K562 (cell line): ENCODE measurements around the gene WWP2. TPM values are rescaled to one million over a fixed set of nuclear protein-coding genes. Genes with fewer than 3 reads are reported as not detected.
"Not testable (repeated sequence)": the region's sequence is repeated elsewhere in the genome, so short reads cannot be mapped to it uniquely, and the experiment has no call there.

ENCODE experiments used
- ATAC-seq: fragments of 200-7000 bp; cut with Tn5 transposase; 3 replicates; pipeline ENCODE4 v1.9.1; 2020; ENCODE audit warnings: moderate library complexity
- BruUV-seq: library from RNA; stranded (reverse); fragments of 400-500 nt; replicated peaks from 2 replicates; lab custom pipeline; 2021; lab: Mats Ljungman, UMichigan
- CTCF ChIA-PET: fragments of 300-600 bp; formaldehyde crosslinking; extraction: SDS; loops from one replicate; lab custom pipeline; 2021; ENCODE audit warnings: low intra/inter-chr PET ratio; lab: Yijun Ruan, JAX
- POLR2A ChIA-PET: fragments of 300-600, 350-650 bp; sonication (Branson Sonifier 250); formaldehyde crosslinking; extraction: SDS; loops from one replicate; lab custom pipeline; 2021; ENCODE audit warnings: antibody characterized with exemption, inconsistent platforms; lab: Yijun Ruan, JAX
- DNase-seq, 4 experiments: peaks; one replicate each; pipeline versions ENCODE4 v3.0.0 to v3.0.0-alpha.2; 2011 to 2018; ENCODE audit warnings: low spot score in 3 of 4, mixed read lengths in 3 of 4; ENCODE audit errors: extremely low read depth in 1 of 4
- FAIRE-seq: peaks from 2 replicates; lab custom pipeline; 2011; peaks lifted over from hg19 to GRCh38; lab: Jason Lieb, UNC
- H2AFZ ChIP-seq: 2 replicates; pipeline ENCODE4 v1.6.0; 2011; ENCODE audit warnings: low read depth, low read length, control low read depth, inconsistent platforms
- H3K27ac ChIP-seq: fragments of 200-600 bp; 3 replicates; pipeline ENCODE4 v1.8.0; 2011; ENCODE audit warnings: low read depth, mild to moderate bottlenecking, control low read depth, inconsistent platforms, low read length, moderate library complexity, mixed read lengths; ENCODE audit errors: extremely low read depth
- H3K27me3 ChIP-seq, 2 experiments: fragments of 300-600 bp in 1 of 2; 2 replicates in 1 of 2; 3 replicates in 1 of 2; pipeline versions ENCODE4 v1.6.0 to v1.8.0; 2011; ENCODE audit warnings: inconsistent platforms in 2 of 2, low read length in 2 of 2, mild to moderate bottlenecking in 1 of 2, mixed read lengths in 1 of 2, moderate library complexity in 1 of 2; ENCODE audit not compliant: control insufficient read depth in 2 of 2, insufficient read depth in 2 of 2
- H3K36me3 ChIP-seq: fragments of 300-600 bp; 3 replicates; pipeline ENCODE4 v1.8.0; 2011; ENCODE audit warnings: mild to moderate bottlenecking, low read length, inconsistent platforms; ENCODE audit not compliant: control insufficient read depth, insufficient read depth
- H3K4me1 ChIP-seq, 2 experiments: fragments of 200-600 bp in 1 of 2; replicated peaks in 1 of 2; 2 replicates in 1 of 2; 3 replicates in 1 of 2; pipeline versions ENCODE4 v1.5.1 to v1.8.0; 2011; ENCODE audit warnings: inconsistent platforms in 2 of 2, low read length in 2 of 2, mild to moderate bottlenecking in 1 of 2, mixed read lengths in 1 of 2, moderate library complexity in 1 of 2; ENCODE audit not compliant: control insufficient read depth in 2 of 2, insufficient read depth in 2 of 2
- H3K4me2 ChIP-seq: 2 replicates; pipeline ENCODE4 v1.6.1; 2011; ENCODE audit warnings: low read length, control low read depth, inconsistent platforms, mixed read lengths; ENCODE audit not compliant: insufficient read depth
- H3K4me3 ChIP-seq: fragments of 200-600 bp; sonication (generic), shearing (Covaris generic); 2 replicates; pipeline ENCODE4 v1.5.1; 2016; ENCODE audit warnings: control low read depth, inconsistent platforms
- H3K79me2 ChIP-seq: fragments of 200-600 bp; 3 replicates; pipeline ENCODE4 v1.8.0; 2011; ENCODE audit warnings: low read length, inconsistent platforms; ENCODE audit not compliant: control insufficient read depth, insufficient read depth
- H3K9ac ChIP-seq, 2 experiments: 2 replicates each; pipeline versions ENCODE4 v1.6.0 to v1.6.1; 2011; ENCODE audit warnings: low read depth in 2 of 2, low read length in 2 of 2, control low read depth in 1 of 2, inconsistent platforms in 1 of 2, mild to moderate bottlenecking in 1 of 2, mixed read lengths in 1 of 2; ENCODE audit not compliant: insufficient read depth in 1 of 2
- H3K9me1 ChIP-seq: one replicate; pipeline ENCODE4 v1.6.0; 2011; ENCODE audit warnings: inconsistent platforms, mild to moderate bottlenecking, low read length, moderate library complexity; ENCODE audit not compliant: control insufficient read depth, insufficient read depth
- H3K9me3 ChIP-seq: replicated peaks from 2 replicates; pipeline ENCODE4 v1.5.1; 2011; ENCODE audit warnings: low read depth, low read length, inconsistent platforms; ENCODE audit not compliant: control insufficient read depth, insufficient read depth
- H4K20me1 ChIP-seq: replicated peaks from 2 replicates; pipeline ENCODE4 v1.6.1; 2011; ENCODE audit warnings: low read length, inconsistent platforms, mixed read lengths; ENCODE audit not compliant: control insufficient read depth, insufficient read depth
- ARHGAP35 ChIP-seq: fragments of 450-650 bp; IDR thresholded peaks from 2 replicates; pipeline ENCODE4 v1.6.1; 2018; ENCODE audit not compliant: partially characterized antibody
- ARID2 ChIP-seq: fragments of 450-650 bp; IDR thresholded peaks from 2 replicates; pipeline ENCODE4 v1.6.1; 2017; ENCODE audit warnings: antibody characterized with exemption, mild to moderate bottlenecking
- BRD9 ChIP-seq: fragments of 450-650 bp; IDR thresholded peaks from 2 replicates; pipeline ENCODE4 v1.6.1; 2018; ENCODE audit warnings: low read depth; ENCODE audit not compliant: partially characterized antibody
- CC2D1A ChIP-seq: fragments of 450-650 bp; IDR thresholded peaks from 2 replicates; pipeline ENCODE4 v1.6.1; 2017; ENCODE audit warnings: mild to moderate bottlenecking
- EGR1 ChIP-seq: fragments of 450-650 bp; conservative IDR thresholded peaks from 2 replicates; pipeline ENCODE4 v1.6.1; 2017; ENCODE audit warnings: mild to moderate bottlenecking
- ETV1 ChIP-seq: fragments of 450-650 bp; conservative IDR thresholded peaks from 2 replicates; pipeline ENCODE4 v1.6.1; 2016; ENCODE audit warnings: missing genetic modification characterization, control low read depth, low read depth, missing compliant biosample characterization
- JUN ChIP-seq, 2 experiments: sonication (generic) in 1 of 2; formaldehyde crosslinking in 1 of 2; IDR thresholded peaks; 2 replicates each; pipeline versions ENCODE4 v1.6.1 to v1.8.0; 2012 to 2022; ENCODE audit warnings: borderline replicate concordance in 2 of 2, mild to moderate bottlenecking in 2 of 2, improper control_type of control experiment in 1 of 2, low read depth in 1 of 2, low read length in 1 of 2, missing genetic modification reagents in 1 of 2
- MAFF ChIP-seq: IDR thresholded peaks from 2 replicates; pipeline ENCODE4 v1.6.1; 2012; ENCODE audit warnings: low read length, improper control_type of control experiment
- NFRKB ChIP-seq: fragments of 450-650 bp; IDR thresholded peaks from 2 replicates; pipeline ENCODE4 v1.6.1; 2016; ENCODE audit warnings: low read depth
- NR3C1 ChIP-seq: sonication (generic); formaldehyde crosslinking; IDR thresholded peaks from 2 replicates; pipeline ENCODE4 v1.8.1; 2022; ENCODE audit warnings: missing genetic modification reagents
- PKNOX1 ChIP-seq: fragments of 450-650 bp; IDR thresholded peaks from 2 replicates; pipeline ENCODE4 v1.6.1; 2016
- SRSF1 ChIP-seq: fragments of 200-400 bp; formaldehyde crosslinking; IDR thresholded peaks from 2 replicates; pipeline ENCODE4 v1.6.1; 2017; ENCODE audit warnings: mild to moderate bottlenecking, low read depth, low read length, moderate library complexity
- TFE3 ChIP-seq: fragments of 450-650 bp; formaldehyde crosslinking; IDR thresholded peaks from 2 replicates; pipeline ENCODE4 v1.4.0; 2020; ENCODE audit warnings: mild to moderate bottlenecking, mixed read lengths
- ZC3H11A ChIP-seq: IDR thresholded peaks from 2 replicates; pipeline ENCODE4 v1.6.1; 2012; ENCODE audit warnings: low read depth, low read length, improper control_type of control experiment
- ZNF24 ChIP-seq: fragments of 450-650 bp; IDR thresholded peaks from 2 replicates; pipeline ENCODE4 v1.6.1; 2016
- WGBS: fragments of 100-300 bp; shearing (Covaris generic); methylation state at CpG from one replicate; pipeline ENCODE4 v1.1.6; 2016; ENCODE audit warnings: low coverage, mixed read lengths; ENCODE audit not compliant: insufficient coverage; ENCODE audit errors: missing lambda C conversion rate; 5-methylcytosine and 5-hydroxymethylcytosine counted together
- in situ Hi-C: fragments of 300-500 bp; cut with MboI; formaldehyde crosslinking; loops from 4 replicates; pipeline ENCODE4 v1.15.0; 2018; ENCODE audit warnings: inconsistent platforms, mixed read lengths
- intact Hi-C: fragments of 100-400 bp; cut with micrococcal nuclease; formaldehyde crosslinking; loops from 2 replicates; pipeline ENCODE4 v1.14.2; 2022
- polyA plus RNA-seq, 8 experiments: library from polyadenylated mRNA; depleted of rRNA in 4 of 8; stranded (reverse) in 5 of 8; unstranded in 3 of 8; fragments of >200 nt; fragmentation: Nextera tagmentation in 2 of 8; fragmentation: Illumina TruSeq in 1 of 8; extraction: Ambion mirVana in 2 of 8; extraction: Trizol in 1 of 8; gene quantifications; 2 replicates each; pipeline versions ENCODE4 v1.2.1 to v1.2.3, GENCODE V29; 2011 to 2014; ENCODE audit warnings: inconsistent platforms in 1 of 8, missing spikeins in 1 of 8
- total RNA-seq, 7 experiments: library from RNA; depleted of rRNA in 6 of 7; stranded (reverse); fragments of >200 nt in 6 of 7; fragmentation: Illumina TruSeq in 2 of 7; extraction: Trizol in 2 of 7; gene quantifications; 2 replicates each; pipeline versions ENCODE4 v1.2.1 to v1.2.3, GENCODE V29; 2011 to 2021; ENCODE audit warnings: low replicate concordance in 1 of 7

Gene WWP2
- total and polyA plus RNA-seq, 9 of the 15 experiments (the other 6 are each of a cell fraction or from before 2014, with no cell fraction given): 1.9 to 34.4 (median 14.6) TPM

GRCh38 chr16:69806776-69807175, 44.6 kb downstream of the WWP2 start:
- DNase-seq, H3K27me3 ChIP-seq, H3K79me2 ChIP-seq, H4K20me1 ChIP-seq, H3K9me3 ChIP-seq, H3K4me1 ChIP-seq, H3K4me3 ChIP-seq, ATAC-seq, H2AFZ ChIP-seq, BruUV-seq, CTCF ChIA-PET, FAIRE-seq, H3K27ac ChIP-seq, in situ Hi-C loops, H3K9me1 ChIP-seq, H3K4me2 ChIP-seq, H3K36me3 ChIP-seq, H3K9ac ChIP-seq, intact Hi-C loops: not testable (repeated sequence)
- POLR2A ChIA-PET: interaction anchor here (0.6 to 1.6 kb wide), 4 partner anchors 9 to 311 kb away, joined by 3 to 8 read pairs (median 4); no protein-coding TSS in a partner anchor
- peak; percentile 89 for TF ChIP-seq ZNF24

GRCh38 chr16:69812688-69813014, 50.5 kb downstream of the WWP2 start:
- Histone ChIP-seq H3K27ac (peak overlapping the region; percentile 45; the same call in 2 of the 3 replicates), H3K9ac (peak overlapping the region in 1 of 2 experiments; percentile 34; a peak in 2 of 4 replicates), H2AFZ (peak overlapping the region; percentile 12; the same call in 1 of the 2 replicates), H3K27me3 (no peaks in the 10 kb centered on the region), H3K36me3 (no peaks in the 10 kb centered on the region; the same call in 2 of the 3 replicates), H3K9me3 (no peaks in the 10 kb centered on the region; the same call in 1 of the 2 replicates), H4K20me1 (no peaks in the 10 kb centered on the region), H3K4me2 (peak overlapping the region; percentile 5; the same call in 1 of the 2 replicates), H3K4me3 (no peak overlapping the region), H3K4me1 (peaks cover 4 to 11% of the 10 kb centered on the region in 2 experiments; a peak in 4 of 5 replicates), H3K79me2 (no peaks in the 10 kb centered on the region), H3K9me1 (no peaks in the 10 kb centered on the region)
- intact Hi-C loops: no loop called here
- 92% methylated on average over 2 of the region's 2 CpGs for WGBS
- peak; percentile 92 for ATAC-seq
- ChIA-PET POLR2A (interaction anchor here (1.1 kb wide), 1 partner anchor 16 kb away, joined by 3 read pairs; no protein-coding TSS in a partner anchor), CTCF (no interaction called here)
- FAIRE-seq: peak; percentile 84
- in situ Hi-C loops: no loop called here
- peak; percentile 28 to 51 (median 44) for DNase-seq
- no TSS peak for BruUV-seq
- TF ChIP-seq NR3C1 (CRISPR knock-in tag) (no peak), MAFF (peak; percentile 83), ARHGAP35 (no peak), ARID2 (no peak), EGR1 (no peak), PKNOX1 (peak; percentile 72), TFE3 (CRISPR knock-in tag) (no peak), NFRKB (no peak), ZNF24 (no peak), ZC3H11A (no peak), SRSF1 (no peak), JUN (IDR thresholded peaks at IDR 0.05; ENCODE audit: borderline replicate concordance, low read depth, low read length) (peak; percentile 70), JUN (CRISPR knock-in tag; IDR thresholded peaks at IDR 0.05; ENCODE audit: borderline replicate concordance) (no peak), BRD9 (peak; percentile 40), ETV1 (tag) (no peak), CC2D1A (no peak)
